Pancreas (tissue), 10 donors: ENCODE data around the gene CCNT2. TPM values are rescaled to one million over a fixed set of nuclear protein-coding genes. Genes with fewer than 3 reads are reported as not detected.
"Not testable (repeated sequence)": the region's sequence is repeated elsewhere in the genome, so short reads cannot be mapped to it uniquely, and the experiment has no call there.

Experiments used
- ATAC-seq, 4 donors: fragments of 200-7000 bp; cut with Tn5 transposase; one replicate each; pipeline versions ENCODE4 v1.8.0 to v1.9.1; 2020; ENCODE audit warnings: mild to moderate bottlenecking in 4 of 4, moderate library complexity in 4 of 4
- DNase-seq, 6 donors: peaks; one replicate each; pipeline ENCODE4 v3.0.0-alpha.2; 2020
- FAIRE-seq: peaks from 2 replicates; lab custom pipeline; 2012; peaks lifted over from hg19 to GRCh38; lab: Jason Lieb, UNC
- H3K27ac ChIP-seq, 4 donors: fragments of 200-600 bp; sonication (generic); 1 replicate in 3 of 4; 2 replicates in 1 of 4; pipeline versions ENCODE4 v1.5.0 to v1.8.0; 2020
- H3K27me3 ChIP-seq, 4 donors: fragments of 200-600 bp; one replicate each; pipeline ENCODE4 v1.8.0; 2021
- H3K36me3 ChIP-seq, 3 donors: fragments of 200-600 bp; sonication (generic) in 1 of 3; one replicate each; pipeline versions ENCODE4 v1.5.0 to v1.8.0; 2020 to 2021
- H3K4me1 ChIP-seq, 3 donors: fragments of 200-600 bp; one replicate each; pipeline ENCODE4 v1.8.0; 2021
- H3K4me3 ChIP-seq, 4 donors: fragments of 200-600 bp; sonication (generic) in 2 of 4; one replicate each; pipeline versions ENCODE4 v1.5.0 to v1.8.0; 2020 to 2021
- H3K9me3 ChIP-seq, 4 donors: fragments of 200-600 bp; one replicate each; pipeline ENCODE4 v1.8.0; 2021
- CTCF ChIP-seq, 4 donors: fragments of 200-600 bp; sonication (generic) in 3 of 4; IDR thresholded peaks; one replicate each; pipeline versions ENCODE4 v1.5.0 to v1.8.0; 2021; ENCODE audit warnings: antibody characterized with exemption in 4 of 4
- WGBS, 2 donors: extraction: QIAGEN DNeasy Blood & Tissue Kit; methylation state at CpG; one replicate each; pipeline ENCODE4 v1.1.7; 2013; 5-methylcytosine and 5-hydroxymethylcytosine counted together
- intact Hi-C, 3 donors: fragments of 100-400 bp; cut with DNase I; formaldehyde crosslinking; loops; one replicate each; pipeline versions ENCODE4 v1.11.1 to v1.14.2; 2022
- polyA plus RNA-seq, 2 donors: library from polyadenylated mRNA; stranded (reverse); fragments of 200-250 nt; gene quantifications; one replicate each; pipeline ENCODE4 v1.2.3, GENCODE V29; 2013
- total RNA-seq, 6 donors: library from RNA; stranded (reverse); fragmentation: NEBNext Ultra II Directional in 4 of 6; extraction: Animal tissue kit (Norgen Biotek cat#: 25700) in 4 of 6; gene quantifications; one replicate each; pipeline versions ENCODE4 v1.2.1 to v1.2.4, GENCODE V29; 2021 to 2023
- donor health status: healthy with polysubstance abuse.
- donor health status: DM: no; HTN: no; CAD: no; lungs with moderate emphysema.
- donor health status: DM: no; HTN: no; CAD: no.
- donor health status: control.
- donor health status: control.
- donor health status: Bipolar disorder and iron deficiency.
- donor health status: DM: yes; HTN: yes; CAD: no.
- donor health status: DM: no; HTN: no; CAD: no.
- donor health status: DM: no; HTN: no; CAD: no.
- donor health status: DM: yes; HTN: yes; CAD: no.

The CCNT2 gene
- total and polyA plus RNA-seq, 8 donors, result 10.9 to 32.6 (median 20.8) TPM

- Histone ChIP-seq H3K4me1 (peaks cover 11 to 30% (median 18%) of the 10 kb centered on the region in 3 donors), H3K36me3 (no peaks in the 10 kb centered on the region), H3K27ac (peak overlapping the region in 2 of 4 donors; percentile 54 to 59), H3K27me3 (no peaks in the 10 kb centered on the region), H3K4me3 (no peak overlapping the region), H3K9me3 (no peaks in the 10 kb centered on the region)
- peak in 3 of 4 donors; percentile 12 to 23 (median 21) for TF ChIP-seq CTCF (IDR thresholded peaks at IDR 0.05)
- FAIRE-seq, result peak; percentile 96
- intact Hi-C loops, result no loop called here
- ATAC-seq, result peak; percentile 47 to 66 (median 57)
- no peak for DNase-seq
These were observed 20.7 kb upstream of the CCNT2 start for GRCh38 chr2:134897932-134898331.

DNA sequence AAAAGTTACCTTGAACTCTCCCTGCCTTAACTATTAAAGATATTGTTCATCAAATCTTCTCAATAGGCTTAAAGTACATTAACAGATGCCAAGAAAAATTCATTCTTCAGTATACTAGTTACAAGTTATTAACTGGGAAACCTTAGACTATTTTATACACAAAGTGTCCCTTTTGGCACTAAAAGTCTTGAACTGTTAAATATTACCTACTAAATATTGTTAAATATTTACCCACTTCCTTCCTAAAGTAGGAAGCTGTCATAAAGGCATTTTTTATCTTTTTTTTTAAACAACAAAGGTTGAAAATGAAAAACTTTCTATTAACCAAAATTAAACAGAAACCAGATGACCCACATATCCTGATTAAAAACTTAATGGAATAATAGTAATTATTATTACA is 19.4 kb upstream of the CCNT2 start:
- DNase-seq (no peak), FAIRE-seq (peak; percentile 47), ATAC-seq (peak; percentile 70 to 87 (median 76))
- H3K27ac ChIP-seq, result peak overlapping the region in 3 of 4 donors; percentile 13 to 59 (median 54)
- no peaks in the 10 kb centered on the region for H3K36me3 ChIP-seq
- intact Hi-C loops, result no loop called here
- no peak for TF ChIP-seq CTCF (IDR thresholded peaks at IDR 0.05)
- H3K27me3 ChIP-seq, result no peaks in the 10 kb centered on the region
- no peaks in the 10 kb centered on the region for H3K9me3 ChIP-seq
- H3K4me3 ChIP-seq, result no peak overlapping the region
- H3K4me1 ChIP-seq, result peaks cover 11 to 29% (median 18%) of the 10 kb centered on the region in 3 donors

- DNase-seq (no peak), FAIRE-seq (no peak), ATAC-seq (no peak)
- H3K9me3 ChIP-seq, result no peaks in the 10 kb centered on the region
- TF ChIP-seq CTCF (IDR thresholded peaks at IDR 0.05), result no peak
- peaks cover 11 to 29% (median 18%) of the 10 kb centered on the region in 3 donors for H3K4me1 ChIP-seq
- no peak overlapping the region for H3K27ac ChIP-seq
- intact Hi-C loops, result loop anchor here in 1 of 3 donors (10.0 kb wide), 1 partner anchor 435 kb away; no protein-coding TSS in a partner anchor
- no peak overlapping the region for H3K4me3 ChIP-seq
- H3K36me3 ChIP-seq, result no peaks in the 10 kb centered on the region
- no peaks in the 10 kb centered on the region for H3K27me3 ChIP-seq
- WGBS, 2 donors, result 96 to 100% methylated on average over 1 of the region's 1 CpG
These were observed 18.5 kb upstream of the CCNT2 start for GRCh38 chr2:134900151-134900550.

DNA sequence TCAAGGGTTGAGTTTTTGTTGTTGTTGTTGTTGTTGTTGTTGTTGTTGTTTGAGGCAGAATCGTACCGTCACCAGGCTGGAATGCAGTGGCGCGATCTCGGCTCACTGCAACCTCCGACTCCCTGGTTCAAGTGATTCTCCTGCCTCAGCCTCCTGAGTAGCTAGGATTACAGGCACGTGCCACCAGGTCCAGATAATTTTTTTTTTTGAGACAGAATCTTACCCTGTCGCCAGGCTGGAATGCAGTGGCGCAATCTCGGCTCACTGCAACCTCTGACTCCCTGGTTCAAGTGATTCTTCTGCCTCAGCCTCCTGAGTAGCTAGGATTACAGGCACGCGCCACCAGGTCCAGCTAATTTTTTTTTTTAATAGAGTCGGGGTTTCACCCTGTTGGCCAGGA is 14.9 kb upstream of the CCNT2 start:
- FAIRE-seq, H3K36me3 ChIP-seq, ATAC-seq, H3K4me3 ChIP-seq, H3K9me3 ChIP-seq, DNase-seq, H3K27me3 ChIP-seq, H3K27ac ChIP-seq: not testable (repeated sequence)
- WGBS, 2 donors, result 95% methylated on average over 13 of the region's 13 CpGs
- intact Hi-C loops, result loop anchor here in 1 of 3 donors (10.0 kb wide), 1 partner anchor 439 kb away; no protein-coding TSS in a partner anchor
- peaks cover 4 to 16% (median 11%) of the 10 kb centered on the region in 3 donors for H3K4me1 ChIP-seq

DNA sequence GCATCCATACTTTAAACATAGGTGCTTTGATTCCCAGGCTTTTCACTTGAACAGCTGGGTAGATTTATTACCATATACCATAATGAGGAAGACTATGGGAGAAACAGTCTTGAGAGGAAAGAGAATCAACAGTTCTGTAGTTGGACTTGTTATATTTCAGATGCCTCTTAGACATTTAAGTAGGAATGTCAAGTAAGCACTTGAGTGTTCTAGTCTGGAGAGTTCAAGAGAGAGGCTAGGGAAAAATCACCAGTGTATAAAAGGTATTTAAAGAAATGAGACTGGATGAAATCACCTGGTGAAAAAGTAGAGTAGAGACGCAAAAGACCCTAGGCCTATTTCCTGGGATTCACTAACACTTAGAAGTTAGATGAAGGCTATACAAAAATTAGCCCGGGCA is 13.5 kb upstream of the CCNT2 start:
- ATAC-seq (no peak), FAIRE-seq (no peak), DNase-seq (no peak)
- intact Hi-C loops, result loop anchor here in 2 of 3 donors (5.0 to 10.0 kb wide), 2 partner anchors 440 to 443 kb away; no protein-coding TSS in a partner anchor
- Histone ChIP-seq H3K27ac (no peak overlapping the region), H3K27me3 (no peaks in the 10 kb centered on the region), H3K36me3 (no peaks in the 10 kb centered on the region), H3K4me3 (no peak overlapping the region), H3K4me1 (peaks cover 0 to 2% (median 0%) of the 10 kb centered on the region in 3 donors), H3K9me3 (no peaks in the 10 kb centered on the region)
- 96 to 98% methylated on average over 2 of the region's 2 CpGs for WGBS, 2 donors
- no peak for TF ChIP-seq CTCF (IDR thresholded peaks at IDR 0.05)
